Neuronal stem cell (in vitro differentiated cells): ENCODE results near the gene RAD9B.

ENCODE experiments used
- DNase-seq: peaks from one replicate; pipeline ENCODE4 v3.0.0-alpha.2; 2013; ENCODE audit warnings: low spot score
- H2AFZ ChIP-seq: one replicate; pipeline ENCODE4 v1.6.1; 2013; ENCODE audit warnings: mild to moderate bottlenecking, low read length, inconsistent platforms
- H2AK5ac ChIP-seq: 2 replicates; pipeline ENCODE4 v1.6.1; 2013; ENCODE audit warnings: low read depth, mild to moderate bottlenecking, inconsistent platforms, low read length, moderate library complexity, mixed read lengths
- H2BK120ac ChIP-seq: 2 replicates; pipeline ENCODE4 v1.6.1; 2013; ENCODE audit warnings: low read depth, mild to moderate bottlenecking, inconsistent platforms, low read length, moderate library complexity, mixed read lengths
- H2BK12ac ChIP-seq: one replicate; pipeline ENCODE4 v1.6.1; 2013; ENCODE audit warnings: low read length, inconsistent platforms
- H2BK15ac ChIP-seq: 2 replicates; pipeline ENCODE4 v1.6.1; 2013; ENCODE audit warnings: mild to moderate bottlenecking, low read length, inconsistent platforms, mixed read lengths
- H2BK5ac ChIP-seq: one replicate; pipeline ENCODE4 v1.6.1; 2013; ENCODE audit warnings: inconsistent platforms, mild to moderate bottlenecking, low read length, moderate library complexity
- H3K14ac ChIP-seq: one replicate; pipeline ENCODE4 v1.6.1; 2013; ENCODE audit warnings: low read length, inconsistent platforms
- H3K18ac ChIP-seq: 2 replicates; pipeline ENCODE4 v1.6.1; 2013; ENCODE audit warnings: low read length, inconsistent platforms
- H3K23ac ChIP-seq: 2 replicates; pipeline ENCODE4 v1.6.1; 2013; ENCODE audit warnings: low read depth, mild to moderate bottlenecking, mixed read lengths, low read length, inconsistent platforms; ENCODE audit not compliant: poor library complexity
- H3K27ac ChIP-seq: replicated peaks from 3 replicates; pipeline ENCODE4 v1.5.1; 2013; ENCODE audit warnings: low read length, inconsistent platforms
- H3K27me3 ChIP-seq, 3 experiments: 2 replicates each; pipeline ENCODE4 v1.6.1; 2013; ENCODE audit warnings: low read length in 3 of 3, mild to moderate bottlenecking in 2 of 3, inconsistent platforms in 1 of 3, low read depth in 1 of 3, mixed read lengths in 1 of 3, moderate library complexity in 1 of 3; ENCODE audit not compliant: control insufficient read depth in 3 of 3, insufficient read depth in 3 of 3
- H3K36me3 ChIP-seq, 2 donors: replicated peaks in 1 of 2; 2 replicates each; pipeline ENCODE4 v1.6.1; 2013; ENCODE audit warnings: low read length in 2 of 2; ENCODE audit not compliant: control insufficient read depth in 2 of 2, insufficient read depth in 2 of 2
- H3K4ac ChIP-seq: 2 replicates; pipeline ENCODE4 v1.6.1; 2013; ENCODE audit warnings: inconsistent platforms, mild to moderate bottlenecking, low read length, moderate library complexity
- H3K4me1 ChIP-seq, 2 donors: 1 replicate in 1 of 2; 2 replicates in 1 of 2; pipeline ENCODE4 v1.6.1; 2013; ENCODE audit warnings: low read length in 2 of 2, low read depth in 1 of 2; ENCODE audit not compliant: control insufficient read depth in 2 of 2, insufficient read depth in 1 of 2
- H3K4me2 ChIP-seq: one replicate; pipeline ENCODE4 v1.6.1; 2013; ENCODE audit warnings: mild to moderate bottlenecking, low read length, inconsistent platforms; ENCODE audit not compliant: insufficient read depth, poor library complexity, severe bottlenecking
- H3K4me3 ChIP-seq, 2 donors: 2 replicates each; pipeline ENCODE4 v1.5.1; 2013; ENCODE audit warnings: low read length in 2 of 2, mild to moderate bottlenecking in 2 of 2, inconsistent platforms in 1 of 2, moderate library complexity in 1 of 2
- H3K79me1 ChIP-seq: one replicate; pipeline ENCODE4 v1.6.1; 2013; ENCODE audit warnings: low read depth, mild to moderate bottlenecking, inconsistent platforms, low read length, moderate library complexity
- H3K9ac ChIP-seq: one replicate; pipeline ENCODE4 v1.6.1; 2013; ENCODE audit warnings: mild to moderate bottlenecking, low read depth, low read length, inconsistent platforms; ENCODE audit not compliant: poor library complexity
- H3K9me3 ChIP-seq, 2 donors: replicated peaks in 1 of 2; 2 replicates each; pipeline versions ENCODE3 to v1.6.1; 2013; ENCODE audit warnings: low read length in 2 of 2, mild to moderate bottlenecking in 2 of 2, inconsistent platforms in 1 of 2, low read depth in 1 of 2, mixed read lengths in 1 of 2, moderate library complexity in 1 of 2; ENCODE audit not compliant: control insufficient read depth in 2 of 2, insufficient read depth in 1 of 2
- H4K8ac ChIP-seq: one replicate; pipeline ENCODE4 v1.6.1; 2013; ENCODE audit warnings: low read depth, mild to moderate bottlenecking, inconsistent platforms, low read length, moderate library complexity
- H4K91ac ChIP-seq: one replicate; pipeline ENCODE4 v1.6.1; 2013; ENCODE audit warnings: low read length, low read depth, mild to moderate bottlenecking, inconsistent platforms; ENCODE audit not compliant: poor library complexity
- WGBS, 2 donors: extraction: QIAGEN DNeasy Blood & Tissue Kit; methylation state at CpG; one replicate each; pipeline ENCODE4 v1.1.7; 2013; ENCODE audit warnings: missing lambda C conversion rate in 2 of 2, mixed read lengths in 1 of 2; ENCODE audit not compliant: insufficient read length in 2 of 2, insufficient replicate concordance in 1 of 2; ENCODE audit errors: extremely low coverage in 2 of 2; 5-methylcytosine and 5-hydroxymethylcytosine counted together

RAD9B gene

GRCh38 chr12:110547090-110547489 lies 45.0 kb downstream of the RAD9B start:
- H3K27me3 ChIP-seq, result no peaks in the 10 kb centered on the region
- H2AK5ac ChIP-seq, result no peak overlapping the region
- H4K8ac ChIP-seq, result no peak overlapping the region
- no peak overlapping the region for H3K4me3 ChIP-seq
- no peaks in the 10 kb centered on the region for H3K4me1 ChIP-seq
- H2BK5ac ChIP-seq, result no peak overlapping the region
- peaks cover 3 to 35% of the 10 kb centered on the region in 2 donors for H3K36me3 ChIP-seq
- no peak overlapping the region for H2BK12ac ChIP-seq
- H3K27ac ChIP-seq, result no peak overlapping the region
- no peak overlapping the region for H2AFZ ChIP-seq
- no CpG with 5 or more reads among the region's 2 CpGs for WGBS, 2 donors
- no peak overlapping the region for H3K14ac ChIP-seq
- H3K23ac ChIP-seq, result no peak overlapping the region
- H3K18ac ChIP-seq, result no peak overlapping the region
- no peak overlapping the region for H2BK15ac ChIP-seq
- no peak overlapping the region for H3K9ac ChIP-seq
- H3K4me2 ChIP-seq, result no peak overlapping the region
- H2BK120ac ChIP-seq, result no peak overlapping the region
- peaks cover 0 to 2% of the 10 kb centered on the region in 2 donors for H3K9me3 ChIP-seq
- no peak for DNase-seq
- H3K4ac ChIP-seq, result no peak overlapping the region
- no peaks in the 10 kb centered on the region for H3K79me1 ChIP-seq
- H4K91ac ChIP-seq, result no peak overlapping the region

- no CpG with 5 or more reads among the region's 7 CpGs for WGBS, 2 donors
- Histone ChIP-seq H2AFZ (no peak overlapping the region), H2BK120ac (no peak overlapping the region), H2AK5ac (no peak overlapping the region), H4K91ac (no peak overlapping the region), H3K4me1 (no peaks in the 10 kb centered on the region), H3K14ac (no peak overlapping the region), H2BK5ac (no peak overlapping the region), H3K9ac (no peak overlapping the region), H3K4me3 (no peak overlapping the region), H3K9me3 (peaks cover 0 to 2% of the 10 kb centered on the region in 2 donors), H3K23ac (no peak overlapping the region), H4K8ac (no peak overlapping the region), H3K27ac (no peak overlapping the region), H3K18ac (no peak overlapping the region), H2BK12ac (no peak overlapping the region), H3K36me3 (peaks cover 3 to 33% of the 10 kb centered on the region in 2 donors), H3K27me3 (no peaks in the 10 kb centered on the region), H3K4ac (no peak overlapping the region), H2BK15ac (no peak overlapping the region), H3K79me1 (no peaks in the 10 kb centered on the region), H3K4me2 (no peak overlapping the region)
- no peak for DNase-seq
Observed at GRCh38 chr12:110548678-110549077, 46.5 kb downstream of the RAD9B start.

GRCh38 chr12:110549716-110550115 lies 47.6 kb downstream of the RAD9B start:
- Histone ChIP-seq H2BK120ac (no peak overlapping the region), H2BK5ac (no peak overlapping the region), H3K23ac (no peak overlapping the region), H3K9ac (no peak overlapping the region), H3K36me3 (peaks cover 3 to 26% of the 10 kb centered on the region in 2 donors), H3K14ac (no peak overlapping the region), H2BK12ac (no peak overlapping the region), H3K27me3 (no peaks in the 10 kb centered on the region), H3K27ac (no peak overlapping the region), H3K4ac (no peak overlapping the region), H2AFZ (no peak overlapping the region), H3K4me3 (no peak overlapping the region), H2BK15ac (no peak overlapping the region), H3K4me1 (no peaks in the 10 kb centered on the region), H3K18ac (no peak overlapping the region), H3K79me1 (no peaks in the 10 kb centered on the region), H2AK5ac (no peak overlapping the region), H4K91ac (no peak overlapping the region), H3K4me2 (no peak overlapping the region), H3K9me3 (peaks cover 0 to 2% of the 10 kb centered on the region in 2 donors), H4K8ac (no peak overlapping the region)
- DNase-seq, result no peak
- no CpG with 5 or more reads among the region's 2 CpGs for WGBS, 2 donors

GRCh38 chr12:110550981-110551380 lies 48.9 kb downstream of the RAD9B start:
- H3K27me3 ChIP-seq, result no peaks in the 10 kb centered on the region
- H2AFZ ChIP-seq, result no peak overlapping the region
- H3K9ac ChIP-seq, result no peak overlapping the region
- no peak overlapping the region for H3K4me2 ChIP-seq
- H4K91ac ChIP-seq, result no peak overlapping the region
- no peak overlapping the region for H4K8ac ChIP-seq
- no peak overlapping the region for H3K14ac ChIP-seq
- H2BK15ac ChIP-seq, result no peak overlapping the region
- H3K27ac ChIP-seq, result no peak overlapping the region
- no peaks in the 10 kb centered on the region for H3K4me1 ChIP-seq
- no CpG with 5 or more reads among the region's 4 CpGs for WGBS, 2 donors
- no peak overlapping the region for H2AK5ac ChIP-seq
- no peak overlapping the region for H3K18ac ChIP-seq
- H2BK12ac ChIP-seq, result no peak overlapping the region
- no peaks in the 10 kb centered on the region for H3K79me1 ChIP-seq
- H3K23ac ChIP-seq, result no peak overlapping the region
- no peak overlapping the region for H2BK5ac ChIP-seq
- H3K9me3 ChIP-seq, result peaks cover 0 to 2% of the 10 kb centered on the region in 2 donors
- no peak overlapping the region for H3K4ac ChIP-seq
- no peak for DNase-seq
- no peak overlapping the region for H3K4me3 ChIP-seq
- peaks cover 3 to 18% of the 10 kb centered on the region in 2 donors for H3K36me3 ChIP-seq
- H2BK120ac ChIP-seq, result no peak overlapping the region
